KOPT-K1 (cell line): ENCODE measurements around the gene IDH3G.
A peak's percentile ranks its signal among the peaks of the same experiment; 100 is the strongest.
"Not testable (repeated sequence)": the region's sequence is repeated elsewhere in the genome, so short reads cannot be mapped to it uniquely, and the experiment has no call there.

ENCODE experiments used
- H3K27ac ChIP-seq: fragments of 200-600 bp; sonication (generic); 2 replicates; pipeline ENCODE4 v1.5.1; 2016; ENCODE audit warnings: antibody characterized with exemption, mild to moderate bottlenecking, low read depth, low read length; ENCODE audit not compliant: poor library complexity, severe bottlenecking
- H3K36me3 ChIP-seq: fragments of 200-600 bp; sonication (generic); 2 replicates; pipeline ENCODE4 v1.5.1; 2017; ENCODE audit warnings: antibody characterized with exemption, mild to moderate bottlenecking, low read length, moderate library complexity; ENCODE audit not compliant: insufficient read depth
- H3K9me3 ChIP-seq: fragments of 200-600 bp; sonication (generic); 2 replicates; pipeline ENCODE4 v1.5.1; 2017; ENCODE audit warnings: antibody characterized with exemption, low read length, mild to moderate bottlenecking; ENCODE audit not compliant: insufficient read depth, poor library complexity, severe bottlenecking

IDH3G gene

GRCh38 chrX:153744210-153745066 is 49.7 kb downstream of the IDH3G start:
- H3K9me3 ChIP-seq, result no peaks in the 10 kb centered on the region

GRCh38 chrX:153743468-153744209 is 50.5 kb downstream of the IDH3G start:
- not testable (repeated sequence) for H3K36me3 ChIP-seq, H3K27ac ChIP-seq, H3K9me3 ChIP-seq

More at GRCh38 chrX:153744210-153745066, 49.7 kb downstream of the IDH3G start:
- Histone ChIP-seq H3K36me3 (no peaks in the 10 kb centered on the region), H3K27ac (no peak overlapping the region)

- H3K9me3 ChIP-seq, H3K27ac ChIP-seq, H3K36me3 ChIP-seq: not testable (repeated sequence)
Observed at GRCh38 chrX:153742796-153743467, 51.2 kb downstream of the IDH3G start.

- H3K27ac ChIP-seq, H3K36me3 ChIP-seq, H3K9me3 ChIP-seq: not testable (repeated sequence)
Observed at GRCh38 chrX:153742111-153742510, 52.1 kb downstream of the IDH3G start.

GRCh38 chrX:153741446-153741845 is 52.7 kb downstream of the IDH3G start:
- H3K9me3 ChIP-seq, result no peaks in the 10 kb centered on the region
- no peaks in the 10 kb centered on the region; the same call in 1 of the 2 replicates for H3K36me3 ChIP-seq
- H3K27ac ChIP-seq, result peak overlapping the region; percentile 87

GRCh38 chrX:153740631-153741222 is 53.4 kb downstream of the IDH3G start:
- Histone ChIP-seq H3K27ac (peak overlapping the region; percentile 87), H3K9me3 (no peaks in the 10 kb centered on the region), H3K36me3 (no peaks in the 10 kb centered on the region; the same call in 1 of the 2 replicates)

- Histone ChIP-seq H3K27ac (peak overlapping the region; percentile 87), H3K36me3 (no peaks in the 10 kb centered on the region; the same call in 1 of the 2 replicates), H3K9me3 (no peaks in the 10 kb centered on the region)
Observed at GRCh38 chrX:153739754-153740486, 54.3 kb downstream of the IDH3G start.

GRCh38 chrX:153738056-153738605 is 56.0 kb downstream of the IDH3G start:
- Histone ChIP-seq H3K27ac (no peak overlapping the region), H3K9me3 (no peaks in the 10 kb centered on the region)

GRCh38 chrX:153736871-153737441 is 57.2 kb downstream of the IDH3G start:
- Histone ChIP-seq H3K27ac (no peak overlapping the region), H3K36me3 (peaks cover 5% of the 10 kb centered on the region), H3K9me3 (no peaks in the 10 kb centered on the region)

More at GRCh38 chrX:153738056-153738605, 56.0 kb downstream of the IDH3G start:
- no peaks in the 10 kb centered on the region; the same call in 1 of the 2 replicates for H3K36me3 ChIP-seq

GRCh38 chrX:153736071-153736820 is 57.9 kb downstream of the IDH3G start:
- Histone ChIP-seq H3K27ac (no peak overlapping the region), H3K9me3 (no peaks in the 10 kb centered on the region), H3K36me3 (peaks cover 12% of the 10 kb centered on the region)
